Stimulated activated effector memory CD8-positive, alpha-beta T cell treated with anti-CD3 and anti-CD28 coated beads, Interleukin-12 subunit alpha, Interleukin-12 subunit beta, amount 100 ng/mL, for 72 hours (primary cell): ENCODE measurements around the gene MYO7B.

ENCODE experiments used
- ATAC-seq: fragments of 150-1000 bp; cut with Tn5 transposase; 2 replicates; pipeline ENCODE4 v1.10.0; 2021
- DNase-seq, 2 donors: peaks; one replicate each; pipeline ENCODE4 v3.0.0; 2021 to 2022; ENCODE audit warnings: low spot score in 2 of 2
- H3K27ac Mint-ChIP-seq: one replicate; pipeline ENCODE4 v1.8.0; 2022; ENCODE audit warnings: mild to moderate bottlenecking, mixed read lengths
- H3K36me3 Mint-ChIP-seq: one replicate; pipeline ENCODE4 v1.8.0; 2022; ENCODE audit warnings: mild to moderate bottlenecking, mixed read lengths
- H3K4me1 Mint-ChIP-seq: one replicate; pipeline ENCODE4 v1.8.0; 2022; ENCODE audit warnings: mixed read lengths
- H3K4me3 Mint-ChIP-seq: one replicate; pipeline ENCODE4 v1.8.0; 2022; ENCODE audit warnings: mild to moderate bottlenecking, mixed read lengths
- H3K9me3 Mint-ChIP-seq: one replicate; pipeline ENCODE4 v1.8.0; 2022; ENCODE audit warnings: mixed read lengths

MYO7B gene

DNA sequence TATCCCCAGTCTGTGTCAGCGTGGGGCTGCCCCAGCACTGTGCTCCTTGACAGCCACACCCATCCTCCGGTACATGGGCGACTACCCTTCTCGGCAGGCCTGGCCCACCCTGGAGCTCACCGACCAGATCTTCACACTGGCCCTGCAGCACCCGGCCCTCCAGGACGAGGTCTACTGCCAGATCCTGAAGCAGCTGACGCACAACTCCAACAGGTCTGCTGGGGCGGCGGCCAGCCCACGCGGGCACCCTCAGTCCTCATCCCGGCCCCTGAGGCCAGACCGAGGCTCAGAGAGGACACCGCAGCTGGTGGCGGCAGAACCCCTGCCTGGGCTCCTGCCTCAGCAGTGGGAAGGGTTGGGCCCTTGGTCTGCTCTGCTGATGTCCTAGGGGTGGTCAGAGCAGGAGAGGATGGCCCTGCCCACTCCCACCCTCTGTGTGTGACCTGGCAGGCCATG is 96.1 kb downstream of the MYO7B start:
- Mint-ChIP-seq H3K4me3 (no peak overlapping the region), H3K9me3 (no peaks in the 10 kb centered on the region), H3K36me3 (no peaks in the 10 kb centered on the region), H3K27ac (no peak overlapping the region), H3K4me1 (no peaks in the 10 kb centered on the region)
- DNase-seq (no peak), ATAC-seq (no peak)

DNA sequence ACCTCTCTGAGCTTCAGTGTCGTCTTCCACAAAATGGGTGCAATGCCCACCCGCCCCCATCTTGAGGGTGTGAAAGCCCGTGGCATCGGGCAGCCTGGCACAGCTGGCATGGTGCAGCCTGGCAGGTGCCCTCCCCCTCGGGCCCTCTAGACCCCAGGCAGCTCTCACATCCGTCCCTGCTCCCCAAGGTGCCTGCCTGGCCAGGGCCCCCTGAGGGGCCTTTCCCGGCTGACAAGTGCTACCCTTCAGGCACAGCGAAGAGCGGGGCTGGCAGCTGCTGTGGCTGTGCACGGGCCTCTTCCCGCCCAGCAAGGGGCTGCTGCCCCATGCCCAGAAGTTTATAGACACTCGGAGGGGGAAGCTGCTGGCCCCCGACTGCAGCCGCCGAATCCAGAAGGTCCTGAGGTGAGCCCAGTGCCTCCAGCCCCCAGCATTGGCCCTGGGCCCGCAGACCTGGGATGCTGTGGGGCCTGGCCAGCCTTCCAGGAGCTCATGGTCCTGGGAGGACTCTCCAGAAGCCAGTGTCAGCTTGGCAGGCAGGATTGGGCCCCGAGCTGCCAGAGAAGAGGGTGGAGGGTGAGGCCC is 96.6 kb downstream of the MYO7B start:
- ATAC-seq (no peak), DNase-seq (no peak)
- no peak overlapping the region for H3K27ac Mint-ChIP-seq
- H3K4me1 Mint-ChIP-seq, result no peaks in the 10 kb centered on the region
- no peaks in the 10 kb centered on the region for H3K36me3 Mint-ChIP-seq
- no peak overlapping the region for H3K4me3 Mint-ChIP-seq
- H3K9me3 Mint-ChIP-seq, result no peaks in the 10 kb centered on the region

DNA sequence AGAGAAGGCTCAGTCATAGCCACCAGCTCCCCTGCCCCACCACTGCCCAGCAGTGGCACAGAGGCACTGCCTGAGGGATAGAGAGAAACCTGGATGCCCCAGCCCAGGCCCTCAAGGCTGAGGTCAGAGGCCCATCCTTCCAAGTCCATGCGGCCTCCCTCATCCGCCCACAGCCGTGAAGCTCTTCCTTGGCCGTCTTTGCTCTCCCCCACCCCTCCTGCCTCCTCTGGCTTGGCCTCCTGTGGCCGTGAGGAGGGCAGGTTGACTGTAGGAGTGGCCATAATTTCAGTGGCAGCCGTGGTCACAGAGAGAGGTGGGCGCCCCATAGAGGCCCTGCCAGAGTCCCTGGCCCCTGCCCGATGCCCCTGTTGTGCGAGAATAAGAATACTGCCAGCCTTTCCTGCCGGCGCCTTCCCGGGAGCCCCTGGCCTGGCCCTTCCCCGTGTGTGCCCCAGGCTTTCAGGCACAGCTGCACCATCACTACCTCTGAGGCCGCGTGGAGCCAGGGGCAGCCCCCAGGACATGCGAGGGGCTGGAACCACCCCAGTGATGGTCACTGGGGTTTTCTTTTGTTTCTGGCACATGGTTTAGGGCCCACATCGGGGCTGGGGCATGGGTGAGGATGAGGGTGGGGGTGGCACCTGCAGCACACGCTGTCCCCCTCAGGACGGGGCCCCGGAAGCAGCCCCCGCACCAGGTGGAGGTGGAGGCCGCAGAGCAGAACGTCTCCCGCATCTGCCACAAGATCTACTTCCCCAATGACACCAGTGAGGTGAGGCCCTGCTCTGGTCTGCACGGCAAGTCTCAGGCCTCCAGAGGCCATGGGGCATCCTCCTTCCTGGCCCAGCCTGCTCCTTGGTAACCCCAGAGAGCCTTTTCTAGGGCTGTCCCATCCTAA is 97.4 kb downstream of the MYO7B start:
- Mint-ChIP-seq H3K27ac (no peak overlapping the region), H3K9me3 (no peaks in the 10 kb centered on the region), H3K36me3 (no peaks in the 10 kb centered on the region), H3K4me3 (no peak overlapping the region), H3K4me1 (peaks cover 3% of the 10 kb centered on the region)
- no peak for DNase-seq
- ATAC-seq, result no peak

DNA sequence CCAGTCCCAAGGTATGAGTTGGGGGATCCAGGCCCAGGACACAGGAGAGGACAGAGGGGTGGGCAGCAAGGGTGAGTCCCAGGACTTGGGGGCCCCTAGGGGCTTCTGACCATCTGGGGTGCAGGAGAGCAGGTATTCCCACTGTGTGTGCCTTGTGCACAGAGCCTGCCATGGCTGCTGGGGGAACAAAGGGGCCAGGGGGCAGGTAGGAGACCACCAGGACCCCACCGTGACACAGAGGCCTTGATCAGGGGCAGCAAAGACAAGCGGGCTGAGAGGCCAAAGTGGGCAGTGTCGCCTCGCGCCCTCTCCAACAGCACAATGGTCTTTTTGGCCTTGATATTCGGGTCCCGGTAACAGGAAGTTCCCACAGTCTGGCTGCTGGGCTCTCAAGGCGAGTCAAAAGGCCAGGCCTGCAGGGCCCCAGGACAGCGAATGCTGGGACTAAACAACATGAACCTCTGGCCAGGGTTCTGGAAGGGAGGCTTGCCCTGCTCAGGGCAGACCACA is 98.1 kb downstream of the MYO7B start:
- no peaks in the 10 kb centered on the region for H3K9me3 Mint-ChIP-seq
- peaks cover 6% of the 10 kb centered on the region for H3K4me1 Mint-ChIP-seq
- H3K27ac Mint-ChIP-seq, result no peak overlapping the region

DNA sequence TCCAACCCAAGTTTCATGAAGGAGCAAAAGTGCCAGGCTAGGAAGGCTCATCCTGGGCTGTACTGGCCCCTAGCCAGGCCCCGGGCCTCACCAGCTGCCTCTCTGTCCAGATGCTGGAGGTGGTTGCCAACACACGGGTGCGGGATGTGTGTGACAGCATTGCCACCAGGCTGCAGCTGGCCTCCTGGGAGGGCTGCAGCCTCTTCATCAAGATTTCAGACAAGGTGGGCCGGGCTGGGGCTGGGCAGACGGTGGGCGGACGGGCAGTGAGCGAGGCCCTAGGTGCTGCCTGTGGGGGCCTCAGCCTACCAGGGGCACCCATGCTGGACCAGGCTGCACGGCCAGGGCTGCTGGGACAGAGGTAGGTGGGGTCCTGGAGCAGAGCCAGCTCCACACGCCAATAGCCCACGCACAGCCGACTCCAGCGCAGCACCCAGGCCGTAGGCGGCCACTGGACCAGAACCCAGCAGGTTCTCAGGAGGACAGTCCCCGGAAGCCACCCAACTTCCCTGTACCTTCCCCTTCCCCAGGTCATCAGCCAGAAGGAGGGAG is 98.7 kb downstream of the MYO7B start:
- ATAC-seq, result no peak
- Mint-ChIP-seq H3K36me3 (no peaks in the 10 kb centered on the region), H3K4me3 (no peak overlapping the region), H3K9me3 (no peaks in the 10 kb centered on the region), H3K27ac (no peak overlapping the region), H3K4me1 (peaks cover 6% of the 10 kb centered on the region)
- no peak for DNase-seq

More for the DNA sequence above, 98.1 kb downstream of the MYO7B start:
- ATAC-seq, result no peak
- Mint-ChIP-seq H3K36me3 (no peaks in the 10 kb centered on the region), H3K4me3 (no peak overlapping the region)
- no peak for DNase-seq

DNA sequence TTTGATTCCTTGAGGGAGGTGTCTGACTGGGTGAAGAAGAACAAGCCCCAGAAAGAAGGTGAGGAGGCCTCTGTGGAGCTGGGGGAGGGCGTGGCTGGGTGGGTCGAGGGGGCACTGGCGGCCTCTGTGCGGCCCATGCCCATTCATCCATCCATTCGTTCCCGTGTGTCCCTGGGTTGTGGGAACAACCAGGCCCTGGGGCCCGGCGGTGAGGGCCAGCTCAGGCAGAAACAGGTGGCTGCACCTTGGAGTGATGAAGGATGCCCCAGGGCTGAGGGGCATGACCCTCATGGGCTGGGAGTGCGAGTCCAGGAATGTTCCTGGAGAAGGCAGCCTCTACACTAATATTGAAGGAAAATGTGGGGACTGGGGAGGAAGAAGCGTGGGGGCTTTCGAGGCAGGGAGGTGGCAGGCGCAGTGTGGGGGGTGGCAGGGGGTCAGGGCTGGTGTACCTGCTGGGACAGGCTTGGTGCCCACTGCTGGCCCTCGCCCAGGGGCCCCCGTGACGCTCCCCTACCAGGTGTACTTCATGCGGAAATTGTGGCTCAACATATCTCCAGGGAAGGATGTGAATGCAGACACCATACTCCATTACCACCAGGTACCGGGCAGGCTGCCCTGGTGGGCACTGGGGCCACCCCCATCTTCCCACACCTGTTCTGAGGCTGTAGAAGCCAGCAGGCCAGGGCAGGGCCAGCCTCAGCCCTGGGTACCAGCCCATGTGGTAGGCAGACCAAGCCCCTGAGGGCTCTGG is 99.3 kb downstream of the MYO7B start:
- no peak for DNase-seq
- Mint-ChIP-seq H3K36me3 (no peaks in the 10 kb centered on the region), H3K9me3 (no peaks in the 10 kb centered on the region), H3K4me3 (no peak overlapping the region), H3K4me1 (peaks cover 6% of the 10 kb centered on the region), H3K27ac (no peak overlapping the region)
- no peak for ATAC-seq

DNA sequence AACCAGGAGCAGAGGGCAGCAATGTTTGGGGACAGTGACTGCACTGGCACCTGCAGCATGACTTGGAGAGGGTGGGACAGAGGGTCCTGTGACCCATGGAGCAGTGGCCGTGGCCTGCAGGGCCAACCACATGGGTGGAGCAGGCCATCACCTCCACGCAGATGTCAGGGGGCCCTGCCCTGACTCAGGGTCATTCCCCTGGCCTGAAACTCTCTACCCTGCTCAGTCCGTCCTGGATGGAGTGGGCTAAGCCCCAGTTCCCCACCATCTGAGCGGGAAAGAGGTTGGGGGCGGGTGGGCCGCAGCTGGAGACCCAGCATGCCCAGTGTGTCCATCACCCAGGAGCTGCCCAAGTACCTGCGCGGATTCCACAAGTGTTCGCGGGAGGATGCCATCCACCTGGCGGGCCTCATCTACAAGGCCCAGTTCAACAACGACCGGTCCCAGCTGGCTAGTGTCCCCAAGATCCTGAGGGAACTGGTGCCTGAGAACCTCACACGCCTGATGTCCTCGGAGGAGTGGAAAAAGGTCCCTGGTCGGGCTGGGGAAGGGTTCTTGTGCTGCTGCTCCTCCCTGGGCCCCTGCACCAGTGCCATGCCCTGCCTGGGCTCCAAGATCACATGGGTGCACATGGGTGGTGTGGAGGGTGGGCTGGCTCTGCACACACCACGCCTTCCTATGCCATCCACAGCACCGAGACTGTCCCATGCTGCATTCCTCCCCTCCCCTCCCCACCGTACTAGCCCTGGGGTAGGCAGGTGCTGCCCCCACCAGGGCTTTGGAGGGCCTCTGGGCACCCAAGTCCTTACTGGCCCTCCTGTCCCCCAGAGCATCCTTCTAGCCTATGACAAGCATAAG is 100.1 kb downstream of the MYO7B start:
- Mint-ChIP-seq H3K36me3 (no peaks in the 10 kb centered on the region), H3K4me1 (peaks cover 6% of the 10 kb centered on the region), H3K4me3 (no peak overlapping the region), H3K27ac (no peak overlapping the region), H3K9me3 (no peaks in the 10 kb centered on the region)
- DNase-seq (no peak), ATAC-seq (no peak)

DNA sequence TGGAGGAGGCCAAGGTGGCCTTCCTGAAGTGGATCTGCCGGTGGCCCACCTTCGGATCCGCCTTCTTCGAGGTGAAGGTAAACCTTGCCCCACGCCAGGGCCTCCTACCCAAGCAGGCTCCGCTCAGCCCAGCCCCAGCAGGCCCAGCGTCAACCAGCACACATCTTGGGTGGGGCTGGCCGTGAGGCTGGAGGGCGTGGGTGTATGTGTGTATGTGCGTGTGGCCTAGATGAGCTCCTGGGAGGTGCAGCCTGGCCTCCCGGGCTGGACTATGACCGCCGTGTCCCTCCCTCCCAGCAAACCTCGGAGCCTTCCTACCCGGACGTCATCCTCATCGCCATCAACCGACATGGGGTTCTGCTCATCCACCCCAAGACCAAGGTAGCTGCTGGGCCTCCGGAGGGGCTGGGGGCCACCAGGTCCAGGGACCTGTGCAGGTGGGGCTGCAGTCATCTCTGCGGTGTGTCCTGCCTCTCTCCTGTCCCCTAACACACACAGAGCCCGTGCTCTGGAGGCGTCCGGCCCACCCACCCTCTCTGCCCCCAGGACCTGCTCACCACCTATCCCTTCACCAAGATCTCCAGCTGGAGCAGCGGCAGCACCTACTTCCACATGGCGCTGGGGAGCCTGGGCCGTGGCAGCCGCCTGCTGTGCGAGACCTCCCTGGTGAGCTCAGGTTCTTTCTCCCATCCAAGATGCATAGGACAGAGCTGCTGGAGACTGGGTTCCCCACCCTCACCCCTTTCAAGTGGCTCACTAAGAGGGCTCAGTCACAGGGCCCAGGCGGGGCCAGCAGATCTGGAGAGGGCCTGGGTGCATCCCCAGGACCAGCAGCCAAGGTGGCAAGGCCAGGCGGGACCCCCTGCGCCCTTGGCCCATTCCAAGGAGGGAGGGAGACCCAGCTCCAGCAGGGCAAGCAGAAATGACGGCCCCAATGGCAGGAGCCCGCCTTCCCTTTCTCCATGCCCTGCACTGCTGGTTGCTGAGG is 101.1 kb downstream of the MYO7B start:
- H3K4me3 Mint-ChIP-seq, result no peak overlapping the region
- no peak overlapping the region for H3K27ac Mint-ChIP-seq
- no peak for DNase-seq
- no peak for ATAC-seq
- H3K4me1 Mint-ChIP-seq, result peaks cover 6% of the 10 kb centered on the region
- no peaks in the 10 kb centered on the region for H3K9me3 Mint-ChIP-seq
- H3K36me3 Mint-ChIP-seq, result no peaks in the 10 kb centered on the region

DNA sequence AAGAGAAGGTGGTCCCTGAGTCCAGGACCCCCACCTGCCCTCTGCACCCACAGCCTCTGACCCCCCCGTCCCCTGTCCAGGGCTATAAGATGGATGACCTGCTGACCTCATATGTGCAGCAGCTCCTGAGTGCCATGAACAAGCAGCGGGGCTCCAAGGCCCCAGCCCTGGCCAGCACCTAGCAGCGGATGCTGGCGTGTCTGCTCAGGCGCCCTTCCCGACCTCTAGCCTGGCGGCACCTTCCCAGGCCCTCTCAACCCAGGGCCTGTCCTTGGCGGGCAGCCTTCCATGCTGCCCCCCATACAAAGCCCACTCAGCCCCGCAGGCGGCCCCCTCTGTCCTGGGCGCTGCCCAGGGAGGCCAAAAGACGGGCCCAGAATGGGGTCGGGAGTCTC is 101.8 kb downstream of the MYO7B start:
- H3K4me1 Mint-ChIP-seq, result peaks cover 6% of the 10 kb centered on the region
- H3K4me3 Mint-ChIP-seq, result no peak overlapping the region
- H3K27ac Mint-ChIP-seq, result no peak overlapping the region
- ATAC-seq, result no peak
- no peak for DNase-seq
- no peaks in the 10 kb centered on the region for H3K36me3 Mint-ChIP-seq
- no peaks in the 10 kb centered on the region for H3K9me3 Mint-ChIP-seq

DNA sequence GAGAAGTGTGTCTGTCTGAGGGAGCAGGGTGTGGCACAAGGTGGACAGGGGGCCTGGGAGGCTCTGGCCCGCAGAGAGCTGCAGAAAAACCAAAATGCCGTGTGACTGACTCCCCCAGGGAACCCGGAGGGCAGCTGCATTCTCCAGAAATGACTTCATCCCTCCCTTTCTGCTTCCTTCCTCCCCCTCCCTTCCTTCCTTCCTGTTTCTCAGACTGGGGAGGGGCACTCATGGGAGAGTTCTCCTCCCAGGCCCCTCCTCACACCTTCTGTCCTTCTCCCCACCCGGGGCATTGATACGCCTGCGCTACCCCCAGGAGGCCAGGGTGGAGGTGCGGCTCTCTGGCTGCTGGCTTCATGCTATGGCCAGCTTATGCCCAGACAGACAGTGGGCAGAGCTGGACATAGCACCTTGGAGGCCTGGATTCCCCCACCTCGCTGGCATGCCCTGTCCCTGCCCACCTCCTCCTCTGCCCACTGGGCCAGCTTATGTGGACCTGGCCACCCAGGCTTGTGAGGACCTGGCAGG is 102.3 kb downstream of the MYO7B start:
- Mint-ChIP-seq H3K27ac (no peak overlapping the region), H3K9me3 (no peaks in the 10 kb centered on the region), H3K4me1 (peaks cover 6% of the 10 kb centered on the region), H3K36me3 (no peaks in the 10 kb centered on the region), H3K4me3 (no peak overlapping the region)
- DNase-seq (no peak), ATAC-seq (no peak)

DNA sequence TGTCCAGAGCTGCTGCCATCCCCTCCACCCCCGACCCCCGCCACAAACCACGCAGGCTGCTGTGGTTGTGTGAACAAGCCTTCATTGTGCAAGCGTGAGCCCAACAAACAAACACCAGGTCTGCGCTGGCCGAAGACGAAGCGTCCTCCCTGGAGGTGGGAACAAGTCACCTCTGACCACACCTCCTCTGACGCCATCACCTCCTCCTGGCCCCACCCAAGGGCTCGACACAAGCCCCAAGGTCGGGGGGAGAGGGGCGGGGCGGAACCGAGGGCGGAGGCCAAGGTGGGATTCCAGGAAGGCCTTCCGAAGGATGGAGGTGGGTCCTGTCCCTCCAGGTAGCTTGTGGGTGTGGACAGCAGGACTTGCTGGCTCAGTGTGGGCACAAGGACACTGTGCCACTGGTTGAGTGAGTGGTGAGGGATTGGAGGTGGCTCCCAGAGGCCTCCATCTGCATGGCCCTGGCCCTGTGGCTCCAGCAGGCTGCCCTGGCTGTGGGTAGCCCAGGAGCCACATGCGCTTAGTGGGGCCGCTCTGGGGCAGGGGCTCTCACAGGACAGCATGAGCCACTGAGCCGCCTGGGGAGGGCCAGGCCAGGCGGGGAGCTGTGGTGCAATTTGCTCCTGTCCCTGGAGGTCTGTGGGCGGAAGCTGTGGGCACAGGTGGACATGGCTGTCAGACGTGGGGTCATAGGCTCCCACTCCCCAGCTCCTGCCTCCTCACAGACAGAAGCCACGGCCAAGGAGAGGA is 103.1 kb downstream of the MYO7B start:
- Mint-ChIP-seq H3K9me3 (no peaks in the 10 kb centered on the region), H3K4me3 (no peak overlapping the region), H3K4me1 (peaks cover 6% of the 10 kb centered on the region), H3K27ac (no peak overlapping the region), H3K36me3 (no peaks in the 10 kb centered on the region)
- ATAC-seq (no peak), DNase-seq (no peak)

DNA sequence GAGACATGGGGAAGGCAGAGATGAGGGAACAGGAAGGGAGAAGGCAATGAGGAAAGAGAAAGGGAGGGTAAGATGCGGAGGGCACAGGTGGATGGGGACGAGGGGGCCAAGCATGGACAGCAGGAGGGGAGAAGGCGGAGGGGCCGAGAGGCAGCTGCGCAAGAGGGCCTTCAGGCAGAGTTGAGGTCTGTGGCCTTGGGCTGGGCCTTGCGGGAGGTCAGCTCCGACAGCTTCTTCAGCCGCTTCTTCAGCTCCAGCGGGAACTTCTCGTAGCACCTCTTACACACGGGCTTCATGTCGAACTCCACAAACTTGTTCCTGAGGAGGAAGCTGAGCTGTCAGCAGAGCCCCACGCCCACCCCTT is 103.6 kb downstream of the MYO7B start:
- Mint-ChIP-seq H3K27ac (no peak overlapping the region), H3K36me3 (no peaks in the 10 kb centered on the region), H3K4me3 (no peak overlapping the region), H3K9me3 (no peaks in the 10 kb centered on the region), H3K4me1 (peaks cover 6% of the 10 kb centered on the region)
- ATAC-seq, result no peak
- DNase-seq, result no peak
